Spleen (tissue), 7 donors: ENCODE data around the gene TSHZ2.

Source experiments
- POLR2A ChIP-seq, 3 donors: fragments of 450-650 bp; IDR thresholded peaks; one replicate each; pipeline ENCODE4 v1.5.1; 2017; ENCODE audit warnings: antibody characterized with exemption in 3 of 3, mild to moderate bottlenecking in 1 of 3
- POLR2AphosphoS5 ChIP-seq, 3 donors: sonication (generic); formaldehyde crosslinking; IDR thresholded peaks; one replicate each; pipeline ENCODE4 v1.5.1; 2017; ENCODE audit warnings: antibody characterized with exemption in 3 of 3
- TF ChIP-seq, protein P1 (sequence below), 11 experiments: fragments of 200-600 bp in 7 of 11; fragments of 450-650 bp in 4 of 11; sonication (generic) in 4 of 11; IDR thresholded peaks in 8 of 11; conservative IDR thresholded peaks in 3 of 11; 1 replicate in 7 of 11; 2 replicates in 4 of 11; pipeline versions ENCODE4 v1.4.0 to v1.8.0; 2016 to 2021; ENCODE audit warnings: antibody characterized with exemption in 11 of 11, inconsistent platforms in 4 of 11, mild to moderate bottlenecking in 1 of 11
- donor health status: DM: no; HTN: no; CAD: no; lungs with moderate emphysema.
- donor health status: DM: no; HTN: no; CAD: no.
- donor health status: DM: no; HTN: no; CAD: no.

DNA sequence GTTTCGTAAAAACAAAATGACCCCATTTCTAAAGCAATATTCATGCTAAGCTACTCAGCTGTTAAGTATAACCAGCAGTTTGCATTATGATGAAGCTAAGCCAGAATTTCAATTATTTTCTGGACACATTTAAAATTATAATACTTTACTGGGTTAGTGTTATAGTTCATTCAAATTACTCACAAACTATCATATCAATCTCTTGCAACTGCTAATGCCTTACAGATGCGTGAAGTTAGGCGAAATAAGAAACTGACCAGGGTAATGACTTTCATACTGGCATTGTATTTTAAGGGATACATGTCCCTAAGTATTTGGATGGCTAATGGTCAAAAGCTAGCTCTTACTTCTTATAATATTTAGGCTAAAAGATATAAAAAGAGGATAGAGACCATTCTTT is 249.6 kb downstream of the TSHZ2 start:
- TF ChIP-seq, protein P1, sequence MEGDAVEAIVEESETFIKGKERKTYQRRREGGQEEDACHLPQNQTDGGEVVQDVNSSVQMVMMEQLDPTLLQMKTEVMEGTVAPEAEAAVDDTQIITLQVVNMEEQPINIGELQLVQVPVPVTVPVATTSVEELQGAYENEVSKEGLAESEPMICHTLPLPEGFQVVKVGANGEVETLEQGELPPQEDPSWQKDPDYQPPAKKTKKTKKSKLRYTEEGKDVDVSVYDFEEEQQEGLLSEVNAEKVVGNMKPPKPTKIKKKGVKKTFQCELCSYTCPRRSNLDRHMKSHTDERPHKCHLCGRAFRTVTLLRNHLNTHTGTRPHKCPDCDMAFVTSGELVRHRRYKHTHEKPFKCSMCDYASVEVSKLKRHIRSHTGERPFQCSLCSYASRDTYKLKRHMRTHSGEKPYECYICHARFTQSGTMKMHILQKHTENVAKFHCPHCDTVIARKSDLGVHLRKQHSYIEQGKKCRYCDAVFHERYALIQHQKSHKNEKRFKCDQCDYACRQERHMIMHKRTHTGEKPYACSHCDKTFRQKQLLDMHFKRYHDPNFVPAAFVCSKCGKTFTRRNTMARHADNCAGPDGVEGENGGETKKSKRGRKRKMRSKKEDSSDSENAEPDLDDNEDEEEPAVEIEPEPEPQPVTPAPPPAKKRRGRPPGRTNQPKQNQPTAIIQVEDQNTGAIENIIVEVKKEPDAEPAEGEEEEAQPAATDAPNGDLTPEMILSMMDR (IDR thresholded peaks at IDR 0.05 in 8 of 11, conservative IDR thresholded peaks at IDR 0.05 in 3 of 11) = no peak
- TF ChIP-seq POLR2AphosphoS5 (IDR thresholded peaks at IDR 0.05) = no peak
- TF ChIP-seq POLR2A (IDR thresholded peaks at IDR 0.05) = no peak
